Memory B cell (primary cell): ENCODE measurements around the gene GAPT.
"Not testable (repeated sequence)": the region's sequence is repeated elsewhere in the genome, so short reads cannot be mapped to it uniquely, and the experiment has no call there.

ENCODE experiments used
- ATAC-seq: fragments of 150-1000 bp; cut with Tn5 transposase; 2 replicates; pipeline ENCODE4 v1.10.0; 2021; ENCODE audit warnings: low read depth, mild to moderate bottlenecking, moderate library complexity
- DNase-seq, 2 donors: peaks; one replicate each; pipeline ENCODE4 v3.0.0; 2022; ENCODE audit warnings: low spot score in 2 of 2
- H3K27ac Mint-ChIP-seq: one replicate; pipeline ENCODE4 v1.8.0; 2022; ENCODE audit warnings: mild to moderate bottlenecking, moderate library complexity, mixed read lengths
- H3K27me3 Mint-ChIP-seq: one replicate; pipeline ENCODE4 v1.8.0; 2022; ENCODE audit warnings: mixed read lengths
- H3K36me3 Mint-ChIP-seq: one replicate; pipeline ENCODE4 v1.8.0; 2022; ENCODE audit warnings: mild to moderate bottlenecking, mixed read lengths
- H3K4me1 Mint-ChIP-seq: one replicate; pipeline ENCODE4 v1.8.0; 2022; ENCODE audit warnings: mixed read lengths
- H3K4me3 Mint-ChIP-seq: one replicate; pipeline ENCODE4 v1.8.0; 2022; ENCODE audit warnings: mild to moderate bottlenecking, moderate library complexity, mixed read lengths
- H3K9me3 Mint-ChIP-seq: one replicate; pipeline ENCODE4 v1.8.0; 2022; ENCODE audit warnings: mixed read lengths

The GAPT gene

GRCh38 chr5:58504766-58505165, 13.5 kb downstream of the GAPT start:
- Mint-ChIP-seq H3K9me3 (peaks cover 9% of the 10 kb centered on the region), H3K36me3 (peaks cover 14% of the 10 kb centered on the region), H3K4me1 (peaks cover 52% of the 10 kb centered on the region), H3K4me3 (peak overlapping the region; percentile 45), H3K27me3 (no peaks in the 10 kb centered on the region), H3K27ac (peak overlapping the region; percentile 77)
- ATAC-seq, result no peak
- DNase-seq, result no peak

- DNase-seq (no peak), ATAC-seq (no peak)
- Mint-ChIP-seq H3K9me3 (peaks cover 9% of the 10 kb centered on the region), H3K4me3 (peak overlapping the region; percentile 54), H3K36me3 (peaks cover 14% of the 10 kb centered on the region), H3K27me3 (no peaks in the 10 kb centered on the region), H3K4me1 (peaks cover 45% of the 10 kb centered on the region), H3K27ac (peak overlapping the region; percentile 77)
Measured at GRCh38 chr5:58505502-58505901, 14.3 kb downstream of the GAPT start.

- Mint-ChIP-seq H3K9me3 (peaks cover 8% of the 10 kb centered on the region), H3K27ac (no peak overlapping the region), H3K4me1 (peaks cover 40% of the 10 kb centered on the region), H3K36me3 (peaks cover 11% of the 10 kb centered on the region), H3K4me3 (peak overlapping the region; percentile 54), H3K27me3 (no peaks in the 10 kb centered on the region)
- DNase-seq, result peak in 1 of 2 donors; percentile 7
- peak; percentile 99 for ATAC-seq
Measured at GRCh38 chr5:58505971-58506640, 14.9 kb downstream of the GAPT start.

DNA sequence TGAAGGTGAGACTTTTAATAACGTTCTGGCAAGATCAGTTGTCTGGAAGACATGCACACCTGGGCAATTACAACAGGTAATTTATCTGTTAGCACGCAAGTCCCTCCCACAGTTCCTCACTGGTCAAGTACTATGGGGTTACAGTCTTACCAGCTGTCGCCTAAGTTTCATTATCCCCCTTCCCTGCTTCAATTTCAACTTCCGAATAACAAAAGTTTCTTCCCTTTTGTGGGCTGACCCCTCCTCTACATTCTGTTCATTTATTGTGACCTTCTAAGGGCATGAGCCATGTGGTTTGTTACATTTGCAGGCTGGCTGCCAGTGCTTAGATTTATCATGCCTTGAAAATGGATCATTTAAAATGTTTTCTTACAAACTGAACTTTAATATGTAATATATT, 16.5 kb downstream of the GAPT start:
- DNase-seq, result no peak
- H3K9me3 Mint-ChIP-seq, result peaks cover 10% of the 10 kb centered on the region
- peaks cover 36% of the 10 kb centered on the region for H3K4me1 Mint-ChIP-seq
- no peak overlapping the region for H3K27ac Mint-ChIP-seq
- no peaks in the 10 kb centered on the region for H3K27me3 Mint-ChIP-seq
- no peak overlapping the region for H3K4me3 Mint-ChIP-seq
- H3K36me3 Mint-ChIP-seq, result peaks cover 7% of the 10 kb centered on the region
- ATAC-seq, result no peak

DNA sequence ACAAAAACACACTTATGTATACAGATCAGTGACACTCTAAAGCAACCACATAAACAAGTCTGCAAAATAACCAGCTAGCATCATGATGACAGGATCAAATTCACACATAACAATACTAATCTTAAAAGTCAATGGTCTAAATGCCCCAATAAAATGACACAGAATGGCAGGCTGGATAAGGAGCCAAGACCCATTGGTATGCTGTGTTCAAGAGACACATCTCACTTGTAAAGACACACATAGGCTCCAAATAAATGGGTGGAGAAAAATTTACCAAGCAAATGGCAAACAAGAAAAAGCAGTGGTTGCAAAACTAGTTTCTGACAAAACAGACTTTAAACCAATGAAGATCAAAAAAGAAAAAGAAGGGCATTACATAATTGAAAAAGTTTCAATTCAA, 26.0 kb downstream of the GAPT start:
- DNase-seq (no peak), ATAC-seq (no peak)
- Mint-ChIP-seq H3K4me1 (no peaks in the 10 kb centered on the region), H3K4me3 (no peak overlapping the region), H3K9me3 (peaks cover 33% of the 10 kb centered on the region), H3K36me3 (peaks cover 8% of the 10 kb centered on the region), H3K27ac (no peak overlapping the region), H3K27me3 (no peaks in the 10 kb centered on the region)

DNA sequence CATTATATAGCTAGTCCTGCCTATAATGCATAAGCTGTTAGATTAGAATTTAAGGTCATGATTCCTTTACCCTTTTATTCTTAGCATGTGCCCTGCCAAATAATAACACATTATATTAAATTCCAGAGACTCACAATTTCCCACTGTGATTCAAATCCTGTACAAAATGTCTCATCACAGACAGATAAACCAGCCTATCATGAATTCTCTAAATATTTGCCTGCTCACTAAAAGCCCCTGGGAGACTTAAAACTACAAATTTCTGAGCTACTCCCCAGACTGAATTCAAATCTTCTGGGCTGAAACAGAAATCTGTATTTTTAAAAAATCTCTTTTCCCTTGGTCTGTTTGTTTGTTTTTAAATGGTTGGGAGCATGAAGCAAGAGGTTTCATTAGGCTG, 32.7 kb downstream of the GAPT start:
- Mint-ChIP-seq H3K4me3 (no peak overlapping the region), H3K27me3 (no peaks in the 10 kb centered on the region), H3K27ac (no peak overlapping the region), H3K4me1 (peaks cover 6% of the 10 kb centered on the region), H3K9me3 (peaks cover 11% of the 10 kb centered on the region), H3K36me3 (peaks cover 3% of the 10 kb centered on the region)
- no peak for ATAC-seq
- DNase-seq, result no peak

- Mint-ChIP-seq H3K27me3 (no peaks in the 10 kb centered on the region), H3K27ac (no peak overlapping the region), H3K4me1 (peaks cover 6% of the 10 kb centered on the region), H3K9me3 (peaks cover 9% of the 10 kb centered on the region), H3K4me3 (no peak overlapping the region), H3K36me3 (peaks cover 3% of the 10 kb centered on the region)
- no peak for ATAC-seq
- no peak for DNase-seq
Measured at GRCh38 chr5:58524571-58524970, 33.3 kb downstream of the GAPT start.

DNA sequence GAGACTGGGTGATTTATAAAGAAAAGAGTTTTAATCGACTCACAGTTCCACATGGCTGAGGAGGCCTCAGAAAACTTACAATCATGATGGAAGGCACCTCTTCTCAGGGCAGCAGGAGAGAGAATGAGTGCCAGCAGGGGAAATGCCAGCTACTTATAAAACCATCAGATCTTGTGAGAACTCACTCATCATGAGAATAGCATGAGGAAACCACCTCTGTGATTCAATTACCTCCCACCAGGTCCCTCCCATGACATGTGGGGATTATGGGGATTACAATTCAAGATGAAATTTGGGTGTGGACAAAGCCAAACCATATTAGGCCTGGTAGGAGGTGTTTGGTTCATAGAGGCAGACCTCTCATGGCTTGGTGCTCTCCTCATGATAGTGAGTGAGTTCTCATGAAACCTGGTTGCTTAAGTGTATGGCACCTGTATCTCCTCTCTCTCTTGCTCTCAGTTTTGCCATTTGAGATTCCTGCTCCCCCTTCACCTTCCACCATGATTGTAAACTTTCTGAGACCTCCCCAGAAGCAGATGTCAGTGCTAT, 39.8 kb downstream of the GAPT start:
- no peak for ATAC-seq
- Mint-ChIP-seq H3K36me3 (peaks cover 22% of the 10 kb centered on the region), H3K4me1 (no peaks in the 10 kb centered on the region)

DNA sequence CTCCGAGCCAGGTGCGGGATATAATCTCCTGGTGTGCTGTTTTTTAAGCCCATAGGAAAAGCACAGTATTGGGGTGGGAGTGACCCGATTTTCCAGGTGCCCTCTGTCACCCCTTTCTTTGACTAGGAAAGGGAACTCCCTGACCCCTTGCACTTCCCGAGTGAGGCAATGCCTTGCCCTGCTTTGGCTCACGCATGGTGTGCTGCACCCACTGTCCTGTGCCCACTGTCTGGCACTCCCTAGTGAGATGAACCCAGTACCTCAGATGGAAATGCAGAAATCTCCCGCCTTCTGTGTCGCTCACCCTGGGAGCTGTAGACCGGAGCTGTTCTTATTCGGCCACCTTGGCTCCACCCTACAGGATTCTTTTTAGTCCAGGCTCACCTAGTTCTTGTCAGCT, 50.7 kb downstream of the GAPT start:
- not testable (repeated sequence) for ATAC-seq, H3K27me3 Mint-ChIP-seq, H3K36me3 Mint-ChIP-seq, H3K27ac Mint-ChIP-seq, H3K4me3 Mint-ChIP-seq, H3K9me3 Mint-ChIP-seq, DNase-seq
- H3K4me1 Mint-ChIP-seq, result peaks cover 34% of the 10 kb centered on the region

More for the DNA sequence above, 39.8 kb downstream of the GAPT start:
- Mint-ChIP-seq H3K9me3 (peaks cover 23% of the 10 kb centered on the region), H3K4me3 (no peak overlapping the region), H3K27ac (no peak overlapping the region), H3K27me3 (no peaks in the 10 kb centered on the region)
- DNase-seq, result no peak

DNA sequence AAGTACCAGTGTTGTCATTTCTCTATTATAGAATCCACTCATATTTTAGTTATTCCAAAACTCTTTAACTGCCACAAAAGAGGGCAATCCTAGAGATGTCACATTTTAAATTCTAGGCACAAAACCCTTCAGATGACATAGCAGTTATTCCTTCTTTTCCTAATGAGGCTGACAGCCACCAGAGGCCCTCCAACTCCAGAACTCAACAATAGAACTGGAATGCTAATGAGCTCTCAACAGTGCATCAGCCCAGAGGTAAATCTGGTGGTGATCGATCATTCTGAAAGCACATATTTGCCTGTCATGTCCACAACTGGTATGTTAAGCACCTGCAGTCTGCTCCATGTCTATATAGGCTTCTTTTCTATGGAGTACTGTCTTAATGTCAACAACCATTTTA, 51.5 kb downstream of the GAPT start:
- Mint-ChIP-seq H3K36me3 (no peaks in the 10 kb centered on the region), H3K27ac (no peak overlapping the region), H3K4me3 (no peak overlapping the region), H3K27me3 (no peaks in the 10 kb centered on the region), H3K9me3 (peaks cover 3% of the 10 kb centered on the region), H3K4me1 (peaks cover 34% of the 10 kb centered on the region)
- no peak for DNase-seq
- no peak for ATAC-seq

DNA sequence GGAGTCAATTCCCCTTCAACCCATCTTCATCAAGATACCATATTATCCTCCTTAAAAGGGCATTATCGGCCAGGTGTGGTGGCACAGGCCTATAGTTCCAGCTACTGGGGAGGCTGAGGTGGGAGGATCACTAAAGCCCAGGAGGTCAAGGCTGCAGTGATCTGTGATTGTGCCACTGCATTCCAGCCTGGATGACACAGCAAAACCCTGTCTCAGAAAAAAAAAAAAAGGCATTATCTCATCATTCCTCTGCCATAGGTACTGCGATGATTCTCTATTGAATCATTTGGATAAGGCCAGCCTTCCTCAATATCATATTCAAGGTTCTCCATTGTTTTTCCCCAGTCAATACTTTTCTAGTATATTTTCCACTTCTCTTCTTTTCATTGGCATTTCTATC, 52.5 kb downstream of the GAPT start:
- Mint-ChIP-seq H3K4me3 (peak overlapping the region; percentile 53), H3K36me3 (no peaks in the 10 kb centered on the region), H3K4me1 (peaks cover 32% of the 10 kb centered on the region), H3K27me3 (no peaks in the 10 kb centered on the region), H3K9me3 (peaks cover 3% of the 10 kb centered on the region), H3K27ac (peak overlapping the region; percentile 54)
- ATAC-seq (no peak), DNase-seq (no peak)

DNA sequence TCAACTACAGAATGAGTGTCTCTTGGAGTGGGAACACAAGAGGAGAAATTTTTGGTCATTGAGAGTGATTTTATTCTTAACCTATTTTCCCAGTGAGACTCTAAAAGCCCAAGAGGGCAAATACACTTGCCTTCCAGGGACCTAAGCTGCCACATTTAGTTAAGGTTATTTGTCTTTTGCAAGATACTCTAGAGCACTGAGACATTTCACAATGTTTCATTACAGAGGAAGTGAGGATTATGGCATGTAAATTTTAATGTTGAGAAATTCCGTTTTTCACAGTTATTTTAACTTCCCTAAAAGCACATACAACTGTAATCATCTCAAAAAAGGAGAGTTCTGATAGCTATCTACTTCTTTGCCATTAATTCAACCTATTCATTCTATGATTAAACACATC, 53.0 kb downstream of the GAPT start:
- Mint-ChIP-seq H3K9me3 (peaks cover 4% of the 10 kb centered on the region), H3K4me1 (peaks cover 32% of the 10 kb centered on the region), H3K27ac (peak overlapping the region; percentile 54), H3K36me3 (no peaks in the 10 kb centered on the region), H3K4me3 (peak overlapping the region; percentile 53), H3K27me3 (no peaks in the 10 kb centered on the region)
- DNase-seq (no peak), ATAC-seq (peak; percentile 66)

- Mint-ChIP-seq H3K9me3 (peaks cover 1% of the 10 kb centered on the region), H3K4me1 (peaks cover 32% of the 10 kb centered on the region), H3K27me3 (no peaks in the 10 kb centered on the region), H3K4me3 (peak overlapping the region; percentile 17), H3K36me3 (no peaks in the 10 kb centered on the region), H3K27ac (no peak overlapping the region)
- ATAC-seq, result no peak
- no peak for DNase-seq
Measured at GRCh38 chr5:58544926-58545325, 53.7 kb downstream of the GAPT start.

GRCh38 chr5:58545912-58546311, 54.7 kb downstream of the GAPT start:
- H3K4me1 Mint-ChIP-seq, result peaks cover 32% of the 10 kb centered on the region
- peaks cover 1% of the 10 kb centered on the region for H3K9me3 Mint-ChIP-seq
- H3K4me3 Mint-ChIP-seq, result peak overlapping the region; percentile 4
- ATAC-seq (peak; percentile 77), DNase-seq (no peak)
- no peaks in the 10 kb centered on the region for H3K36me3 Mint-ChIP-seq
- H3K27me3 Mint-ChIP-seq, result no peaks in the 10 kb centered on the region
- no peak overlapping the region for H3K27ac Mint-ChIP-seq
